GM06990 (cell line): ENCODE results near the gene SEMA3A.
"Not testable (repeated sequence)": the region's sequence is repeated elsewhere in the genome, so short reads cannot be mapped to it uniquely, and the experiment has no call there.

Experiments
- DNase-seq: peaks from one replicate; pipeline ENCODE4 v3.0.0-alpha.2; 2011; ENCODE audit not compliant: insufficient read length; ENCODE audit errors: extremely low read depth
- H3K27me3 ChIP-seq: replicated peaks from 2 replicates; pipeline ENCODE4 v1.6.0; 2011; ENCODE audit warnings: low read length; ENCODE audit not compliant: control insufficient read depth, insufficient read depth
- H3K36me3 ChIP-seq: 2 replicates; pipeline ENCODE4 v1.5.1; 2011; ENCODE audit warnings: low read length; ENCODE audit not compliant: control insufficient read depth, insufficient read depth
- H3K4me3 ChIP-seq: replicated peaks from 2 replicates; pipeline ENCODE4 v1.5.1; 2011; ENCODE audit warnings: low read depth, mild to moderate bottlenecking, control low read depth, low read length
- TF ChIP-seq, protein P1 (sequence below): IDR thresholded peaks from 2 replicates; pipeline ENCODE4 v1.5.1; 2011; ENCODE audit warnings: low read length, control low read depth, mild to moderate bottlenecking, inconsistent platforms; ENCODE audit not compliant: insufficient read depth, poor library complexity, severe bottlenecking

The SEMA3A gene

DNA sequence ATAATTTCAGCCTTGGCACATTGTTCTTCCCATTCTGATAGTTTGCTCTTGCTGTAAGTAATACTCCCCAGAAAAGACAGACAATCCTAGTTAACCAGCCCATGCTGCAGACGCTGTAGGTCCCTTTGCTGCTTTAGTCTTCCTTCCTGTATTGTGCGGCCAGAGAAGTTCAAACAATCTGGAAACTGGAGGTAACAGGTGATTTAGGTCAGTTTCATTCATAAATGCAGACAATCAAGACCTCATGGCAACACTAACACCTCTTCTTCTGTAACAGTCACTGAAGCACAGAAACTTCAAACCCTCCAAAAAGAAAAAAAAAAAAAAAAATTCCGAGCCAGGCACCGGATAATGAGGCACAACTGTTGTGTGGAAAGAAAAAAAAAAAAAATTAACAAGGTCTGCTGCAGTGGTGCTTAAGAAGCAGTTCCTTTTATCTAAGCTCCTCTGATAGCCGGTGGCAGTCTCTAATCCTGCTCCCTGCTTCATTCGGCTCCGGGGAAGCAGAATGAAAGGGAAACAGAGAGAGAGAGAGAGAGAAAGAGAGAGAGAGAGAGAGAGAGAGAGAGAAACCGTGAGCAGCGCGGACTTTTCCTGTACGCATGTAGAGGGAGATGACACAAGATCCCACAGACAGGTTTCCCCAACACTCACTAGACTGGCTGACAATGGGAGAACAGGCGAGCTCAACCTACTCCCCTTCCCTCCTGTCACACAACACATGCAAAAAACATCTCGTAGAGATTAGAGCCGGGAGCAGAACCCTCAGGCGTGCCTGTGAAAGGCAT is at the start of gene SEMA3A:
Gene SEMA3A (minus strand): TSS at position 306 of the 788 bp plus-strand sequence. CDS start 203 bp downstream, at position 103.
- TF ChIP-seq, protein P1, sequence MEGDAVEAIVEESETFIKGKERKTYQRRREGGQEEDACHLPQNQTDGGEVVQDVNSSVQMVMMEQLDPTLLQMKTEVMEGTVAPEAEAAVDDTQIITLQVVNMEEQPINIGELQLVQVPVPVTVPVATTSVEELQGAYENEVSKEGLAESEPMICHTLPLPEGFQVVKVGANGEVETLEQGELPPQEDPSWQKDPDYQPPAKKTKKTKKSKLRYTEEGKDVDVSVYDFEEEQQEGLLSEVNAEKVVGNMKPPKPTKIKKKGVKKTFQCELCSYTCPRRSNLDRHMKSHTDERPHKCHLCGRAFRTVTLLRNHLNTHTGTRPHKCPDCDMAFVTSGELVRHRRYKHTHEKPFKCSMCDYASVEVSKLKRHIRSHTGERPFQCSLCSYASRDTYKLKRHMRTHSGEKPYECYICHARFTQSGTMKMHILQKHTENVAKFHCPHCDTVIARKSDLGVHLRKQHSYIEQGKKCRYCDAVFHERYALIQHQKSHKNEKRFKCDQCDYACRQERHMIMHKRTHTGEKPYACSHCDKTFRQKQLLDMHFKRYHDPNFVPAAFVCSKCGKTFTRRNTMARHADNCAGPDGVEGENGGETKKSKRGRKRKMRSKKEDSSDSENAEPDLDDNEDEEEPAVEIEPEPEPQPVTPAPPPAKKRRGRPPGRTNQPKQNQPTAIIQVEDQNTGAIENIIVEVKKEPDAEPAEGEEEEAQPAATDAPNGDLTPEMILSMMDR: no peak
- H3K4me3 ChIP-seq: peak within 1 kb of the TSS; percentile 42
- H3K27me3 ChIP-seq: no peaks in the 10 kb centered on the region
- no peaks in the 10 kb centered on the region for H3K36me3 ChIP-seq
- DNase-seq: no peak

DNA sequence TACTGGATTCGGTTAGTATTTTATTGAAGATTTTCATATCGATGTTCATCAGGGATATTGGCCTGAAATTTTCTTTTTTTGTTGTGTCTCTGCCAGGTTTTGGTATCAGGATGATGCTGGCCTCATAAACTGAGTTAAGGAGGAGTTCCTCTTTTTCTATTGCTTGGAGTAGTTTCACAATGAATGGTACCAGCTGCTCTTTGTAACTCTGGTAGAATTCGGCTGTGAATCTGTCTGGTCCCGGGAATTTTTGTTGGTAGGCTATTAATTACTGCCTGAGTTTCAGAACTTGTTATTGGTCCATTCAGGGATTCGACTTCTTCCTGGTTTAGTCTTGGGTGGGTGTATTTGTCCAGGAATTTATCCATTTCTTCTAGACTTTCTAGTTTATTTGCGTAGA is 48.4 kb upstream of the SEMA3A start:
- not testable (repeated sequence) for DNase-seq, H3K27me3 ChIP-seq

DNA sequence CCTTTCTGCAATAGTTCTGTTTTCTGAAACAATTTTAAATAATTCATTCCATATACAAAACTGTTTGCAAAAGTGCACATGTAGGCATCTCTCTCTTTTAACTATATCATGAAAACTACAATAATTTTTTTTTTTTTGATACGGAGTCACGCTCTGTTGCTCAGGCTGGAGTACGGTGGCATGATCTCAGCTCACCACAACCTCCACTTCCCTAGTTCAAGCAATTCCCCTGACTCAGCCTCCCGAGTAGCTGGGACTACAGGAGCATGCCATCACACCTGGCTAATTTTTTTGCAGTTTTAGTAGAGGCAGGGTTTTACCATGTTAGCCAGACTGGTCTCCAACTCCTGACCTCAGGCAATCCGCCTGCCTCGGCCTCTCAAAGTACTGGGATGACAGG is 44.0 kb upstream of the SEMA3A start:
- Histone ChIP-seq H3K27me3 (no peaks in the 10 kb centered on the region), H3K36me3 (no peaks in the 10 kb centered on the region), H3K4me3 (no peak overlapping the region)
- DNase-seq: no peak
- TF ChIP-seq, protein P1: no peak

More for the DNA sequence above, 48.4 kb upstream of the SEMA3A start:
- not testable (repeated sequence) for H3K4me3 ChIP-seq, H3K36me3 ChIP-seq

DNA sequence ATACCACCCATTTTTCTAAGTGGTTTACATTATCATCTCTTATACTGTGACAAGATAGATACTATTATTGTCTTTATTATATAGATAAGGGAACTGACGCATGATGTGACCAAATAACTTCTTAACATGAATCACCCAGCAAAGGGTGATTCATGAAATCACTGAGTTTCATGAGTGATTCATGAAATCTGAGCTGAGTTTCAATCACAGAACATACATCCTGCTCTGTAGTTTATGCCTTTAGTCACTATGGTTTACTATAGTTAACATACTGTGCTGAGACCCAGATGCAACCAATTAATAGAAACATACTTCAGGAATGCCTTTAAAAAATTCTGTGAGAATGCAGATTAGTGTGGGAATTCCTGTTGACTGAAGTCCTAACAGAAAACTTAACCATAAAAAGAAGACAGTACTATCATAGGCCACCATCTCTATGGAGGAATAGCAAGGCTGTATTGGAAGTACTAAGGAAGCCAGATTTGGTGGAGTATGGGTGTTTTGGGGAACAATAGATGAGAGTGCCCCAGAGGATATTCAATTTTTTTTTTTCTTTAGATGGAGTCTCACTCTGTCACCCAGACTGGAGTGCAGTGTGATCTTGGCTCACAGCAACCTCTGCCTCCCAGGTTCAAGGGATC is 43.1 kb upstream of the SEMA3A start:
- no peak overlapping the region for H3K4me3 ChIP-seq
- no peak for DNase-seq

DNA sequence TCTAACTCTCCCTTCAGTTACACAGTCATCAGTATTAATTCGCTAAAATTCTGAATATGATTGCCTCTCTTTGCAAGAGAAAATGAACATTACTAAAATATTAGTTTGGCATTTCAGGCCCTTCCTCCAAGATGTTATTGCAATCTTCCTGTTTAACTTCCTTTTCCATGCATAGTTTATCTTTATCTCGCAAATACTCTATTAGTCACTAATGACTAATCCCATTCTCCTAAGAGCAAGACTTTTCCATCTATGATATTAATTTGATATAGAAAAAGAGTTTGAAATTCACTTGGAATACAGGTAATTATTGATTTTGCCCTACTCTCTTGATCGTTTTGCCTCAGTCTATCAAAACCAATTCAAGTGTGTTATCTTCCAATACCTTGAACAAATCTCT is 41.8 kb upstream of the SEMA3A start:
- H3K36me3 ChIP-seq: no peaks in the 10 kb centered on the region
- no peak for DNase-seq
- TF ChIP-seq, protein P1: no peak
- no peaks in the 10 kb centered on the region for H3K27me3 ChIP-seq
- H3K4me3 ChIP-seq: no peak overlapping the region

More for the DNA sequence above, 43.1 kb upstream of the SEMA3A start:
- TF ChIP-seq, protein P1: no peak
- H3K36me3 ChIP-seq: no peaks in the 10 kb centered on the region
- H3K27me3 ChIP-seq: no peaks in the 10 kb centered on the region

DNA sequence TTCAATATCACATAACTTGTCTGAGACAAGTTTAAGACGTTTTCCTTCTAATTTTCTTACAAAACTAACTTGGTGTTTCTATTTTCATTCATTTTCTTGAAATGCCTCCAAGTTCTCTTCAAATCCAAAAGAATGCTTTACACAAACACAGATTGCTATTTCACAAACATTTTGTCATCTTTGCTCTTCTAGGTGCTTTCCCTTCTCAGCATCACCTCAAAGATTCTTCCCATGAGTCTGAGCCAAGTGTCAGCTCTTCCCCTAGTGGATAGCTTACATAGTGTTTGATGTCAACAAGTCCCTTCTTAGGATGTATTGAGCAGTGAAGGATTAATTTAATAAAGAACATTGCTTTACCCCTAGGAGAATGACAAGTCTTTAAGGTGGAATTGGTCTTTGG is 38.1 kb upstream of the SEMA3A start:
- Histone ChIP-seq H3K4me3 (no peak overlapping the region), H3K36me3 (no peaks in the 10 kb centered on the region), H3K27me3 (no peaks in the 10 kb centered on the region)
- no peak for DNase-seq
- TF ChIP-seq, protein P1: no peak
